HG03064 (cell line): ENCODE results near the gene C3AR1.
A peak's percentile ranks its signal among the peaks of the same experiment; 100 is the strongest.
"Not testable (repeated sequence)": the region's sequence is repeated elsewhere in the genome, so short reads cannot be mapped to it uniquely, and the experiment has no call there.

ENCODE experiments used
- ATAC-seq: cut with Tn5 transposase; IDR thresholded peaks from one replicate; pipeline ENCODE4 v1.9.1; 2021; ENCODE audit warnings: low read depth; ENCODE audit not compliant: unreplicated experiment

Gene C3AR1

DNA sequence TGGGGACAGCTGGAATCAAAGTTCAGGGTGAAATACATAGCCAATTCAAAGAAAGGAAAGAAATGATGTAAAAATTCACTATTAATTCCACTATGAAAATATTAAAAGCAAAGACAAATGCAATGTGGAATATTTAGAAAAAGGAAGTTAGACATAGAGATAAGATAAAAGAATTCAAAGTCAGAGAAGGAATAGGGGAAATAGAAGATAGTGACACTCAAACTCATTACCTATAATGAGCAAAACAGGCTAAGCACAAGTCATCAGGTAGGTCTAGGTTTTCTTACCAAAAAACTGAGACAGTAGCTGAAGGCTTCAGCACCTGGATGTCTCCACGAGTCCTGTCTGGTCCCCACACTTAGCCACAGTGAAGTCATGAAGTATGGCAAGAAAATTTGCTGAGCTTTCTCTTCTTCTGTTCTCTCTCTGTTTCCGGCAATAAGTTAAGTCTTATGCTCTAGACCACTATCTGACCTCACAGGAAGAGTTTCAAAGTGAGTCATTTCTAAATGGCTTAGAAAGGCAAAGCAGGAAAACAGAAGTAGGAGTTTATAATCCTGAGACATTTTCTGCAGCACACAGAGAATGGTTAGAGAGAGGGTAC is at the start of gene C3AR1:
Gene C3AR1, minus strand, starts transcription at position 369 of the 604 bp plus-strand sequence. CDS start 6,174 bp downstream, outside the sequence.
- peak; percentile 57 for ATAC-seq

DNA sequence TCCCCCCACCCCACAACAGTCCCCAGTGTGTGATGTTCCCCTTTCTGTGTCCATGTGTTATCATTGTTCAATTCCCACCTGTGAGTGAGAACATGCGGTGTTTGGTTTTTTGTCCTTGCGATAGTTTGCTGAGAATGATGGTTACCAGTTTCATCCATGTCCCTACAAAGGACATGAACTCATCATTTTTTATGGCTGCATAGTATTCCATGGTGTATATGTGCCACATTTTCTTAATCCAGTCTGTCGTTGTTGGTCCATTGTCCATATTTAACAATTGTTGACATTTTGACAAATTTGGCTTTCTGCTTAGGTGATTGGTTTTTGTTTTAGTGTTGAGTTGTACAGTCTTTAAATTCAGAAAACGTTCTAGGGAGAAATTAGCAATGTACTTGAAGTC is 47.0 kb upstream of the C3AR1 start:
- not testable (repeated sequence) for ATAC-seq

DNA sequence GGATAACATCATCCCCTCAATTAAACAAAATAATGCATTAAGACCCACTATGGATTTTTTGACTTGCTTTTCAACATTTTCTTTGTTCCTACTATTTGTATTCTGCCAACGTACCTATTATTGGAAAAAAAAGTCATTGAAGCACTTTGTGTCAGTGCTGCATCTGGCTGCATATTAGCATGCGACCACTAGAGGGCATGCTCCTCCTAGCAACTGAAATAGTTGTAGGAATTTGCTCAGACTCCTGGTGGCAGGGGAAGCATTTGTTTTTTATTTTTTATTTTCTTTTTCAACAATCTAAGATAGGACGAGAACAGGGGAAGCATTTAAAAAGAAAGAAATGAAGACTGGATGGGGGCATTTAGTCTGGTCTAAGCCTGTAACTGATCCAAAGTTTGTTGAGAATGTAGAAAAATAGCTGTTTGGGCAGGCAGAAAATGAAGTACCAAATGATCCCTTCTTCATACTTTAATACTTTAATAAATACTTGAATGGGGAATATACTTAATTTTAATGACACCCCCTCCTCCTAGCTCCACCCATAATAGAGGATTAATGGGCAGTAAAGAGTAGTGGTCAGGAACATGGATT is 42.7 kb upstream of the C3AR1 start:
- ATAC-seq, result no peak

DNA sequence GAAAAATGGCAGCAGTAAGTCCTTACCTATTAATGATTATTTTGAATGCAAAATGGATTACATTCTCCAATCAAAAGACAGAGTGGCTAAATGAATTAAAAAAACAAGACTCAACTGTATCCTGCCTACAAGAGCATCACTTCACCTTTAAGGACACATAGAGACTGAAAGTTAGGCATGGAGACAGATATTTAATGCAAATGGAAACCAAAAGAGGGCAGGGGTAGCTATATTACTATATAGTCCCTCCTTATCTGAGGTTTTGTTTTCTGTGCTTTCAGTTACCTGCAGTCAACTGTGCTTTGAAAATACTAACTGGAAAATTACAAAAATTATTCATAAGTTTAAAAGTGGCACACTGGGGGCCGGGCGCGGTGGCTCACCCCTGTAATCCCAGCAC is 33.1 kb upstream of the C3AR1 start:
- ATAC-seq, result no peak

DNA sequence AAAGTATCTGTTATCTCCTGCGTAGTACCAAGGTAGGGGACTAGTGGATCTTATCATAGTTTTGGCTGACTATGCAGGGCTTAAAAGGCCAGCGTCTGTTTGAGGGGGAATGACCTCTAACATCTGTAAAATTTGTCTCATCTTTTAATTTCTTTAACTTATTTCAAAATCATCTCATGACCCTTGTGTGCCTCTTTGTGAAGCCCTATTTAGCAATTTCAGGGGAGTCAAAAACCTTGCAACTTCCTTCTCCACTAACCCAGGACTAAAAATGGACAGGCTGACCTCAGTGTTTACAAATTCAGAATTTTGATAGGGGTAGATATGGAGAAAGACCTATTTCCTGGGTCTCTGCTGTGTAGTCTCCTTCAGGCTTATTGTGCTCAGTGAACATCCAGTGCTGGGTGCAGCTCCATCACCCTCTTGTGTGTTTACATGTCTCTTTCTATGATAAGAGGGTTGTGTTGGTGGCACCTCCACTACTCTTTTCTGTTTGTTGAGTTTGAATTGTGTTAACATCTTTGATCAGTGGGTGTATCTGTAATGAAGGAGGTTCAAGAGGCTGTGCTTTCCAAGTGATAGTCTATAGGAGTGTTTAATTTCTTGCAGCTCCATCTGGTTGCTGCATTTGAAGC is 30.2 kb upstream of the C3AR1 start:
- ATAC-seq, result no peak

DNA sequence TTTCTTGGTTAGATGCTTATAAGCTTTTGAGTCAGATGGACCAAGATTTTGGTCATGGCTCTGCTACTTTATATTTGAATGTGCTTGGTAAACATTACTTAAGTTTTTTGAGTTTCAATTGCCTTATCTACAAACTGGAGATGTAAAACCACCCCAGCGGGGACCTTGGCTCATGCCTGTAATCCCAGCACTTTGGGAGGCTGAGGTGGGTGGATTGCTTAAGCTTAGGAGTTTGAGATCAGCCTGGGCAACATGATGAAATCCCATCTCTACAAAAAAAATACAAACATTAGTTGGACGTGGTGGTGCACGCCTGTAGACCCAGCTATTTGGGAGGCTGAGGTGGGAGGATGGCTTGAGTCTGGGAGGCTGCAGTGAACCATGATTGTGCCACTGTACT is 27.1 kb upstream of the C3AR1 start:
- no peak for ATAC-seq

DNA sequence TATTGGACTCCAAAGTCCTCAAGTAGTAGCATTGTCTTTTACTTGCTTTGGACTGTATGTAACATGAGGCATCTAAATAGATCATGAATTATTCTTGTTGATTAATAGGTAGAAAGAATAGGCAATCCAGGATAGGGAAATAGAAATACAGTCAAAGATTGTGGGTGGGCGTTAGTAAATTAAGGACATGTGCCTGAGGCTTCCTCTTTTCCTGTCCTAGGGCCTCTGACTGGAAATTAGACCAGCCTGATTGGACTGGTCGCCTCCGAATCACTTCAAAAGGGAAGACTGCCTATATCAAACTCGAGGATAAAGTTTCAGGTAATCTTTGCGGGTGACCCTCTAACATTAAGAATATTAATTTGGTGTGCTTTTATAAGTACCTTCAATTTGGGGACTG is 23.6 kb upstream of the C3AR1 start:
- no peak for ATAC-seq

DNA sequence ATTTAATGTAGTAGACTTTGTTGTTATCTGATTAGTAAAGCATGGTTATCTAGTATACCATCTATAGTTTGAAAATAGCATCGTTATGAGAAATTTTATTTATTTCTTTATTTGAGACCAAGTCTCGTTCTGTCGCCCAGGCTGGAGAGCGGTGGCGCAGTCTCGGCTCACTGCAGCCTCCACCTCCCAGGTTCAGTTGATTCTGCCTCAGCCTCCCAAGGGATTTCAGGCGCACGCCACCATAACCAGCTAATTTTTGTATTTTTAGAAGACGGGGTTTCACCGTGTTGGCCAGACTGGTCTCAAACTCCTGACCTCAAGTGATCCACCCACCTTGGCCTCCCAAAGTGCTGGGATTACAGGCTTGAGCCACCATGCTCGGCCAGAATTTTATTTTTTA is 23.1 kb upstream of the C3AR1 start:
- ATAC-seq, result not testable (repeated sequence)

- peak; percentile 68 for ATAC-seq
Measured at GRCh38 chr12:8088574-8088973, 22.4 kb upstream of the C3AR1 start.

GRCh38 chr12:8087666-8088065 is 21.5 kb upstream of the C3AR1 start:
- ATAC-seq, result no peak

DNA sequence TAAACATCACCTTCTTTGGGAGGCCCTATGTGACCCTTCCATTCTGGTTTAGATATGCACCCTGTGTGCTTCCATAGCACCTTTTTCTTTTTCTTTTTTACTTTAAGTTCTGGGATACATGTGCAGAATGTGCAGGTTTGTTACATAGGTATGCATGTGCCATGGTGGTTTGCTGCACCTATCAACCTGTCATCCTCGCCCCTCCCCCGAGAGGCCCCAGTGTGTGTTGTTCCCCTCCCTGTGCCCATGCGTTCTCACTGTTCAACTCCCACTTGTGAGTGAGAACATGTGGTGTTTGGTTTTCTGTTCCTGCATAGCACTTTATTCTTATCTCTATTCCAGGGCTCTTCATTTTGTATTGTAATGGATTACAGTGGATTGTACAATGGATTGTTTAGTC is 18.2 kb upstream of the C3AR1 start:
- ATAC-seq, result not testable (repeated sequence)

GRCh38 chr12:8082808-8083100 is 16.6 kb upstream of the C3AR1 start:
- no peak for ATAC-seq

GRCh38 chr12:8081251-8081920 is 15.2 kb upstream of the C3AR1 start:
- ATAC-seq, result no peak

DNA sequence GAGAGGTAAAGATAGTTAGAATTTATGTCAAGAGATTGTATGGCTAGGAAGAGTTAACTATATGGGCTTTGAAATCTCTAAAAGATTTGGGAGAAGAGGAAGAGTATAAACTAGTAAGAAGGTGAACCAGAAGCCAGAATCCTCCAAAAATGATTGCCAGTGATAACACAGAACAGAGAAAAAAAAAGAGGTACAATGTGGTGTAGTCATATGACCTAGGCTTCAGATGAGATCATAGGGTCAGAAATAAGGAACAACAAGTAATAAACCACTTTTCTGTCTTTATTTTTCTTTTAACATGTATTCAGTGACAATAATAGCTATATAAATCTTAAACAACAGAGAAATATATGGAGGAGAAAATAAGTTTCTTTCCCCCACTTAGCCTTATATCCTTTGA is 14.0 kb upstream of the C3AR1 start:
- no peak for ATAC-seq

DNA sequence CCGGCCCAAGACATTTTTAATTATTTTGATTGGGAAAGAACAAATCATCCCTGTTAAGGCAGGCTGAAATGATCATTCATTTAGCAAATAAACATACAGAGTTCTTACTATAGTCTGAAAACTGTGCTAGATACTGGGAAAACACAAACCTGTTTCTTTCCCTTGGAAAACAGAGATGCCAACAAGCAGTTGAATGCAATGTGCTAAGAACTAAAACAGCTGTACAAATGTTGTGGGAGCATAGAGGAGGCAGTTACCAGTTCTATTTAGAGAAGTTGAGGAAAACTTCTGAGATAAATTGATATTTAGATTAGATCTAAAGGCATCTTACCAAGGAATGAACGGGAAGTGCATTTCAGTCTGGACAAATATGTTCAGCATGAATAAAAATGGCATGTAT is 12.8 kb upstream of the C3AR1 start:
- no peak for ATAC-seq

DNA sequence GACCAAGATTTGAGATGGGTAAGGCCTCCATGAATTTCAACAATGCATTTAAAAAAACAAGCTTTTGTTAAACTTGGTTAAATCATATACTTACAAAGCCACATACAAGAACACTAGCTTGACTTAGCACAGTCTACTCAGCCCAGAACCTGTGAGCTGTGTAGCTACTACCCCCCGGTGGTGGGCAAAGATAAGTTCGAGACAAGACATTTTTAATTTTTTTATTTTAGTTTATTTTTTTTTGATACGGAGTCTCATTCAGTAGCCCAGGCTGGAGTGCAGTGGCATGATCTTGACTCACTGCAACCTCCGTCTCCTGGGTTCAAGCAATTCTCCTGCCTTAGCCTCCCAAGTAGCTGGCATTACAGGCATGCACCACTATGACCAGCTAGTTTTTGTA is 12.2 kb upstream of the C3AR1 start:
- ATAC-seq, result no peak

- no peak for ATAC-seq
Measured at GRCh38 chr12:8077207-8077606, 11.0 kb upstream of the C3AR1 start.

DNA sequence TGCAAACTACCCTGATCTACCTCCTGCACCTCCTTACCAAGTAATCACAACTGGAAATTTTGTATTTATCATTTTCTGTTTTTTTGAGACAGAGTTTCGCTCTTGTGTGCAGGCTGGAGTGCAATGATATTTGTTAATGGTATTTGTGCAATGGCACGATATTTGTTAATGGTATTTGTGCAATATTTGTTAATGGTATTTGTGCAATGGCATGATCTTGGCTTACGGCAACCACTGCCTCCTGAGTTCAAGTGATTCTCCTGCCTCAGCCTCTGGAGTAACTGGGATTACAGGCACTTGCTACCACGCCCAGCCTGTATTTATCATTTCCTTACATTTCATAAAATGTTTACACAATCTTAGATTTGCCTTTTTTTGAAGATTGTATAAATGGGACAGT is 10.2 kb upstream of the C3AR1 start:
- ATAC-seq, result no peak

DNA sequence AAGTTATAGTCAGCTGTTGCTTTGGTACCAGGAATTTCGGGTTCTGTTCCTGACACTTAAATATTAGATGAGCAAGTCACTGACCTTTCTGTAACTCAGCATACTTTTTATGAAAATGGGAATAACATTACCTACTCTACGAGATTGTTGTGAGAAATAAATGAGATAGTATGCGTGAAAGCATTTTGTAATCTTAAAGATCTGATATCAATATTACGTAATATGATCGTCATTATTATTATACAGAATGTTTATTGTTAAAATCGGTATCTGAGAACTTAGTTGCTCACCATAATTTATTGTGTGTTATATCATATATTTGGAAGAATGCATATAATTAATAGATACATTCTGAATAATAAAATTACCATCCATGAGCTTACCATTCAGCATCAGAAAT is 9.8 kb upstream of the C3AR1 start:
- no peak for ATAC-seq

DNA sequence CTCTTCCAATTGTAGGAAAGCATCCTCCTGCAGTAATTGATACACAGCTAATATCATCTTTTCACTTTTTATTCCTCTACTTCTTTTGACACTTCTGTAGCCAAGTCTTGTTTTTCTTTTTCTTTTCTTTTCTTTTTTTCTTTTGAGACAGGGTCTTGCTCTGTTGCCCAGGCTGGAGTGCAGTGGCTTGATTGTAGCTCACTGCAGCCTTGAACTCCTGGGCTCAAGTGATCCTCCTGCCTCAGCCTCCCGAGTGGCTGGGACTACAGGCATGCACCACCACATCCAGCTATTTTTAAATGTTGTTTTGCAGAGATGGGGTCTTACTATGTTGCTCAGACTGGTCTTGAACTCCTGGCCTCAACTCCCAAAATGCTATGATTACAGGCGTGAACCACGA is 5.7 kb upstream of the C3AR1 start:
- not testable (repeated sequence) for ATAC-seq

GRCh38 chr12:8069582-8069981 is 3.4 kb upstream of the C3AR1 start:
- ATAC-seq, result no peak

DNA sequence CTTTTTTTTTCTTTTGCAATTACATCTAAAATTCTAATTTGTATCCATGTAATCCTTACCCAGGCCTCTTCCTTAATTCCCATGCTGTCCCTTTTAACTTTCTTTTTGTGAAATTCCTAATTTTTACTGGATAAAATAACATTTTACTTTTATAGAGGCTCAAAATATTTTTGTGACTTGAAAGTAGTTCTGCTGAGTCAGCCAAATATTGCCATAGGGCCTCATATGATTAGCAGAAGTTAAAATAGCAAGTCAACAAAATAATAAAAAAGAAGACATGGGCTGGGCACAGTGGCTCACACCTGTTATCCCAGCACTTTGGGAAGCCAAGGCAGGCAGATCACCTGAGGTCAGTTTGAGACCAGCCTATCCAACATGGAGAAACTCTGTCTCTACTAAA is 2.0 kb downstream of the C3AR1 start:
- ATAC-seq, result no peak
